Nephron (organoid): ENCODE results near the gene CLN6.

Experiments
- H3K27ac Mint-ChIP-seq, 3 experiments: 2 replicates each; pipeline ENCODE4 v1.8.0; 2020; ENCODE audit warnings: mixed read lengths in 3 of 3, mild to moderate bottlenecking in 2 of 3, moderate library complexity in 1 of 3
- H3K27me3 Mint-ChIP-seq: 2 replicates; pipeline ENCODE4 v1.8.0; 2021; ENCODE audit warnings: low read depth, mild to moderate bottlenecking, moderate library complexity, mixed read lengths
- H3K36me3 Mint-ChIP-seq: 2 replicates; pipeline ENCODE4 v1.8.0; 2020; ENCODE audit warnings: low read depth, mixed read lengths
- H3K4me1 Mint-ChIP-seq: 2 replicates; pipeline ENCODE4 v1.8.0; 2020; ENCODE audit warnings: mixed read lengths
- H3K4me3 Mint-ChIP-seq, 3 experiments: 2 replicates each; pipeline ENCODE4 v1.8.0; 2020; ENCODE audit warnings: mild to moderate bottlenecking in 3 of 3, mixed read lengths in 3 of 3, moderate library complexity in 2 of 3
- H3K9me3 Mint-ChIP-seq: 2 replicates; pipeline ENCODE4 v1.8.0; 2020; ENCODE audit warnings: mixed read lengths
- TF ChIP-seq, protein P1 (sequence below), 3 experiments: fragments of 200-600 bp; sonication (generic); IDR thresholded peaks; one replicate each; pipeline ENCODE4 v1.5.0; 2021; ENCODE audit warnings: antibody characterized with exemption in 3 of 3; ENCODE audit not compliant: unreplicated experiment in 3 of 3

Gene CLN6

DNA sequence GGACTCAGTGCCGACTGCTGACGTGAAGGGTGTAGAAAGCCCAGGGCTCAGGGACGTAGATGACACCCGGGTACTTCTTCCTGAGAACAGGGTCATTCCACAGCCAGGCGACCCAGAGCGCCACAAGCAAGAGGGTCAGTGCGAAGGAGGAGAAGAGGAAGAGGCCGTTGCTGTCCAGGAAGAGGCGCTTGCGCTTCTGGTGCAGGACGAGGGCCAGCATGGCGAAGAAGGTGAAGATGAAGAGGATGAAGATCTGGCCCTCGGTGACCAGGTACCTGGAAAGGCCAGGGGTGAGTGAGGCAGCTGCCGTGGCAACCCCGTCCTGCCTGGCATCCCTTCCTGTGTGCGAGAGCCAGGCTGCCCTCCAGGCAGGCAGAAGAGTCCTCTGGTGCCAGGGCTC, 21.4 kb downstream of the CLN6 start:
- no peaks in the 10 kb centered on the region for H3K9me3 Mint-ChIP-seq
- no peak overlapping the region for H3K27ac Mint-ChIP-seq
- H3K27me3 Mint-ChIP-seq = no peaks in the 10 kb centered on the region
- H3K4me1 Mint-ChIP-seq = peaks cover 22% of the 10 kb centered on the region
- TF ChIP-seq, protein P1, sequence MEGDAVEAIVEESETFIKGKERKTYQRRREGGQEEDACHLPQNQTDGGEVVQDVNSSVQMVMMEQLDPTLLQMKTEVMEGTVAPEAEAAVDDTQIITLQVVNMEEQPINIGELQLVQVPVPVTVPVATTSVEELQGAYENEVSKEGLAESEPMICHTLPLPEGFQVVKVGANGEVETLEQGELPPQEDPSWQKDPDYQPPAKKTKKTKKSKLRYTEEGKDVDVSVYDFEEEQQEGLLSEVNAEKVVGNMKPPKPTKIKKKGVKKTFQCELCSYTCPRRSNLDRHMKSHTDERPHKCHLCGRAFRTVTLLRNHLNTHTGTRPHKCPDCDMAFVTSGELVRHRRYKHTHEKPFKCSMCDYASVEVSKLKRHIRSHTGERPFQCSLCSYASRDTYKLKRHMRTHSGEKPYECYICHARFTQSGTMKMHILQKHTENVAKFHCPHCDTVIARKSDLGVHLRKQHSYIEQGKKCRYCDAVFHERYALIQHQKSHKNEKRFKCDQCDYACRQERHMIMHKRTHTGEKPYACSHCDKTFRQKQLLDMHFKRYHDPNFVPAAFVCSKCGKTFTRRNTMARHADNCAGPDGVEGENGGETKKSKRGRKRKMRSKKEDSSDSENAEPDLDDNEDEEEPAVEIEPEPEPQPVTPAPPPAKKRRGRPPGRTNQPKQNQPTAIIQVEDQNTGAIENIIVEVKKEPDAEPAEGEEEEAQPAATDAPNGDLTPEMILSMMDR (IDR thresholded peaks at IDR 0.05; ENCODE audit: unreplicated experiment in 3 of 3) = no peak
- H3K4me3 Mint-ChIP-seq = no peak overlapping the region
- H3K36me3 Mint-ChIP-seq = no peaks in the 10 kb centered on the region

DNA sequence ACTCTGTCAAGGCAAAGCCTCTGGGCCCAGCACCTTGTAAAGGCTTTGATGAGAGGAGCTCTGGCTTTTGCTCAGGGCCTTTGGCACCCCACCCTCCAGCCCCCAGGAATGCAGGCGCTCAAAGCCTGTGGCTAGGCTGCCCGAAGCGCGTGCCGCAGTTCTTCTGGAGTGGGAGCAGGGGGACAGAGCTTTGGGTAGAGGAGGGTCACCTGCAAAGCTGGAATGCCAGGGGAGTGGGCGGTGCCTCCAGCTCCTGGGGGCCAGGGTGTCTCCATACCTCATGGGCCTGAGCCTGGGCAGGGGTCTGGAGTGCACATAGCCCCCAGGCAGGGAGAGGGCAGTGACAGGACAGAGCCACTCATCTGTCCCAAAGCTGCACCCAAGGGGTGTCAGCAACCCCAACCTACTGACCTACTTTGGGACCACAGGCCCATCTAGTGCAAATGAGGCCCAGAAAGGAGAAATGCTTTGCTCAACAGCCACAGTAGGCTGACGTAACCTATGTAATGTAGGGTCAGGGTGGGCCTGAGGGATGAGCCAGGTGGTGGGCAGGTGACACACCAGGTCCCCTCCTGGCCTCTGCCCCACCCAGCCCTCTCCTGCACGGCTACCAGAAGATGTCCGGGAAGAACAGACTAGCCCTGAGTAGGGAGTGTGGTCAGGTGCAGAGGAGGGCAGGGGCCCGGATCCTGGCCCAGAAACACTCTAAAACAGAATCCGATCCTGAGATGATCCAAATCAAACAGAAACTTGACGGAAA, 22.2 kb downstream of the CLN6 start:
- H3K27me3 Mint-ChIP-seq = no peaks in the 10 kb centered on the region
- peak overlapping the region in 1 of 3 experiments; percentile 33 for H3K27ac Mint-ChIP-seq
- H3K36me3 Mint-ChIP-seq = no peaks in the 10 kb centered on the region
- peaks cover 24% of the 10 kb centered on the region for H3K4me1 Mint-ChIP-seq
- no peaks in the 10 kb centered on the region for H3K9me3 Mint-ChIP-seq
- H3K4me3 Mint-ChIP-seq = no peak overlapping the region
- TF ChIP-seq, protein P1 (IDR thresholded peaks at IDR 0.05; ENCODE audit: unreplicated experiment in 3 of 3) = no peak

DNA sequence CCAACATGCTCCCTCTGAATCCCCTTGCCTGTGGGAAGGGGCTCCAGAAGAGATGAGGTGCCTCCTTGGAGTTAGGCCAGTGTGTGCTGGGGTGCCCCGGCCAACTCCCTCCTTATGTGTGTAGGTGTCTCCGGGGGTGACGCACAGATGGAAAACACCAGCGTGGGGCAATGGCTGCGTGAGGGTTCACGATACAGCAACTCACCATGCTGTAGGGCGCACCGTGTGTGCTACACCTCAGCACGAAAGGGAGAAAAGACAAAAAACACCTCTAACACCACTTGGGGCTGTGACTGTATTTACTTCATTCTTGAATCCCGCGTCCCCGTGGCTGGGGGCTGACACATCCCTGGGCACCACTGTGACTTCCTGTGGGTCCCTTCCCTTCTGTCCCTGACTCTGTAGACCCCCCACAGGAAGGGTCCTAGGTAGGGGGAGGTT, 22.8 kb downstream of the CLN6 start:
- no peak overlapping the region for H3K4me3 Mint-ChIP-seq
- no peaks in the 10 kb centered on the region for H3K36me3 Mint-ChIP-seq
- H3K27me3 Mint-ChIP-seq = no peaks in the 10 kb centered on the region
- peaks cover 29% of the 10 kb centered on the region for H3K4me1 Mint-ChIP-seq
- peak overlapping the region in 2 of 3 experiments; percentile 33 to 82 for H3K27ac Mint-ChIP-seq
- H3K9me3 Mint-ChIP-seq = no peaks in the 10 kb centered on the region
- TF ChIP-seq, protein P1 (IDR thresholded peaks at IDR 0.05; ENCODE audit: unreplicated experiment in 3 of 3) = no peak

DNA sequence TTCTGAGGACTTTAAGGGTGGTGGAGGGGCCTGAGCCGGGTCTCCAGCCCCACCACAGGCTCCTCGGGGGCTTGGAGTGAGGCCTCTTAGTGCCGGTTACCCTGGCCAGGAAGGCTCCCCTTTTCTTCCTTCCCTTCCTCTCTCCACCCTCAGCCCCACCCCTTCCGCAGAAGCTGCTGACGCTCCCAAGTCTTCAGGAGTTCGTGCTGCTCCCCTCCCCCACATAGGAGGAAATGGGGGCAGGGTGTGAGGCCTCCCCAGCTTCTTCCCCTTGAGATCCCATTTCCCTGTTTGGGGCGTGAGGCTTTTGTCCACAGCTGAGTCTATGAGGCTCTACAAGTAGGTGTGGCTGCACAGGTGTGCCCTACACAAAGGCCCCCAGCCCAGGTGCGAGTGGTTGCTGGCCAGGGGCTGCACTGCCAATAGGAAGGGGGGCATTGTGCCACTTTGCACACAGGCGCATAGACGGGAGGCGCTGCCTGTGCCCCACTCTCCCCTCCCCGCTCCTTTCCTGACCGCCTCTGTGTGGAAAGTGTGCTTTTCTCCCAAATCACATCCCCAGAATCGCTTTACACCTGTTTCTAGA, 23.5 kb downstream of the CLN6 start:
- Mint-ChIP-seq H3K27ac (peak overlapping the region; percentile 82 to 93 (median 90)), H3K9me3 (no peaks in the 10 kb centered on the region), H3K4me1 (peaks cover 34% of the 10 kb centered on the region), H3K4me3 (no peak overlapping the region), H3K27me3 (no peaks in the 10 kb centered on the region), H3K36me3 (no peaks in the 10 kb centered on the region)
- TF ChIP-seq, protein P1 (IDR thresholded peaks at IDR 0.05; ENCODE audit: unreplicated experiment in 3 of 3) = no peak

DNA sequence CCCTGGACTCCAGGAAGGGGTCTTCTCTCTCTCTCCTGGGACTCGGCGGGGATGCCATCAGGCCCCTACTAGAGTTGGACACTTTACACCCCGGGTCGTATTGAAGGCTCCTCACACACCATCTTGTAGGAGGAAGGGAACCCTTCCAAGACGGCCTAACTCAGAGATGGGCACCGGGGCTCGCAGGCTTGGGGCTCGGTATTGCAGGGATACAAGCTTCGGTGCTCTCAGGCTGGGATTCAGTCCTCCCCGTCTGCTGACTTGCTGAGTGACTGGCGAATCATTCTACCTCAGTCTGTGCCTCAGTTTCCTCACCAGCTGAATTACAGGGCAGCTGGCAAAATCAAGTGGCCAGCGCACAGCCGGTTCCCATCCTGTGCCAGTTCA, 24.0 kb downstream of the CLN6 start:
- TF ChIP-seq, protein P1 (IDR thresholded peaks at IDR 0.05; ENCODE audit: unreplicated experiment in 3 of 3) = no peak
- Mint-ChIP-seq H3K27me3 (no peaks in the 10 kb centered on the region), H3K36me3 (no peaks in the 10 kb centered on the region), H3K4me1 (peaks cover 37% of the 10 kb centered on the region), H3K9me3 (no peaks in the 10 kb centered on the region), H3K4me3 (peak overlapping the region in 1 of 3 experiments; percentile 61), H3K27ac (peak overlapping the region; percentile 82 to 93 (median 90))
